HG03432 (cell line): ENCODE measurements around the gene PANK4.

Source experiments
- ATAC-seq: cut with Tn5 transposase; IDR thresholded peaks from one replicate; pipeline ENCODE4 v1.9.1; 2021; ENCODE audit warnings: mild to moderate bottlenecking, moderate library complexity; ENCODE audit not compliant: unreplicated experiment

The PANK4 gene

GRCh38 chr1:2480236-2480985 is 46.0 kb downstream of the PANK4 start:
- no peak for ATAC-seq

- no peak for ATAC-seq
Measured at GRCh38 chr1:2479618-2480017, 46.8 kb downstream of the PANK4 start.

- no peak for ATAC-seq
Measured at GRCh38 chr1:2479186-2479585, 47.2 kb downstream of the PANK4 start.

- ATAC-seq = no peak
Measured at GRCh38 chr1:2477791-2478499, 48.5 kb downstream of the PANK4 start.

- ATAC-seq = no peak
Measured at GRCh38 chr1:2477309-2477708, 49.1 kb downstream of the PANK4 start.

- no peak for ATAC-seq
Measured at GRCh38 chr1:2476061-2476999, 50.1 kb downstream of the PANK4 start, which contains the start of gene PLCH2. Gene PLCH2, plus strand, starts transcription at chr1:2476289. Its CDS starts 300 bp downstream, at chr1:2476589.

- ATAC-seq = no peak
Measured at GRCh38 chr1:2475571-2475970, 50.8 kb downstream of the PANK4 start.

GRCh38 chr1:2474933-2475371 is 51.4 kb downstream of the PANK4 start:
- no peak for ATAC-seq

GRCh38 chr1:2474104-2474844 is 52.1 kb downstream of the PANK4 start:
- no peak for ATAC-seq

- no peak for ATAC-seq
Measured at GRCh38 chr1:2473198-2473597, 53.2 kb downstream of the PANK4 start.

- ATAC-seq = no peak
Measured at GRCh38 chr1:2472561-2473177, 53.7 kb downstream of the PANK4 start.

GRCh38 chr1:2472109-2472508 is 54.3 kb downstream of the PANK4 start:
- no peak for ATAC-seq

GRCh38 chr1:2471587-2472001 is 54.8 kb downstream of the PANK4 start:
- ATAC-seq = no peak

GRCh38 chr1:2471159-2471471 is 55.3 kb downstream of the PANK4 start:
- ATAC-seq = no peak

GRCh38 chr1:2470290-2471158 is 55.9 kb downstream of the PANK4 start:
- no peak for ATAC-seq

GRCh38 chr1:2469103-2469940 is 57.1 kb downstream of the PANK4 start:
- no peak for ATAC-seq

- no peak for ATAC-seq
Measured at GRCh38 chr1:2468540-2468939, 57.9 kb downstream of the PANK4 start.

- ATAC-seq = no peak
Measured at GRCh38 chr1:2468041-2468472, 58.3 kb downstream of the PANK4 start.
